Muscle of leg (tissue), 16 donors: ENCODE measurements around the gene TXNDC16. TPM values are rescaled to one million over a fixed set of nuclear protein-coding genes. Genes with fewer than 3 reads are reported as not detected.

Experiments used
- DNase-seq: peaks from one replicate; pipeline ENCODE4 v3.0.0; 2013
- H3K27ac ChIP-seq: one replicate; pipeline ENCODE4 v1.5.1; 2013; ENCODE audit warnings: mild to moderate bottlenecking, low read length, control low read depth
- H3K27me3 ChIP-seq: one replicate; pipeline ENCODE4 v1.6.1; 2013; ENCODE audit warnings: low read length; ENCODE audit not compliant: control insufficient read depth, insufficient read depth
- H3K36me3 ChIP-seq: one replicate; pipeline ENCODE4 v1.6.1; 2013; ENCODE audit warnings: low read length; ENCODE audit not compliant: control insufficient read depth, insufficient read depth
- H3K4me1 ChIP-seq: one replicate; pipeline ENCODE4 v1.6.1; 2013; ENCODE audit warnings: low read length; ENCODE audit not compliant: control insufficient read depth, insufficient read depth
- H3K4me3 ChIP-seq: one replicate; pipeline ENCODE4 v1.5.1; 2013; ENCODE audit warnings: low read length, control low read depth
- H3K9me3 ChIP-seq: replicated peaks from 2 replicates; pipeline ENCODE4 v1.6.1; 2013; ENCODE audit warnings: low read depth, low read length; ENCODE audit not compliant: control insufficient read depth
- WGBS: methylation state at CpG from one replicate; pipeline ENCODE4 v1.1.5; 2013; ENCODE audit warnings: missing lambda C conversion rate; ENCODE audit not compliant: insufficient coverage; 5-methylcytosine and 5-hydroxymethylcytosine counted together
- long read RNA-seq, 11 donors: transcript quantifications; one replicate each; lab custom pipeline, GENCODE V29; 2026
- polyA plus RNA-seq, 8 donors: library from polyadenylated mRNA; unstranded; fragments of 120-200 nt; gene quantifications; one replicate each; pipeline versions ENCODE4 v1.2.1 to v1.2.3, GENCODE V29; 2013; ENCODE audit warnings: inconsistent platforms in 1 of 8, low replicate concordance in 1 of 8; ENCODE audit not compliant: insufficient read length in 8 of 8, insufficient read depth in 1 of 8
- total RNA-seq: library from RNA; stranded (reverse); fragments of 120-200 nt; gene quantifications from one replicate; pipeline ENCODE4 v1.2.4, GENCODE V29; 2013

TXNDC16 gene, protein sequence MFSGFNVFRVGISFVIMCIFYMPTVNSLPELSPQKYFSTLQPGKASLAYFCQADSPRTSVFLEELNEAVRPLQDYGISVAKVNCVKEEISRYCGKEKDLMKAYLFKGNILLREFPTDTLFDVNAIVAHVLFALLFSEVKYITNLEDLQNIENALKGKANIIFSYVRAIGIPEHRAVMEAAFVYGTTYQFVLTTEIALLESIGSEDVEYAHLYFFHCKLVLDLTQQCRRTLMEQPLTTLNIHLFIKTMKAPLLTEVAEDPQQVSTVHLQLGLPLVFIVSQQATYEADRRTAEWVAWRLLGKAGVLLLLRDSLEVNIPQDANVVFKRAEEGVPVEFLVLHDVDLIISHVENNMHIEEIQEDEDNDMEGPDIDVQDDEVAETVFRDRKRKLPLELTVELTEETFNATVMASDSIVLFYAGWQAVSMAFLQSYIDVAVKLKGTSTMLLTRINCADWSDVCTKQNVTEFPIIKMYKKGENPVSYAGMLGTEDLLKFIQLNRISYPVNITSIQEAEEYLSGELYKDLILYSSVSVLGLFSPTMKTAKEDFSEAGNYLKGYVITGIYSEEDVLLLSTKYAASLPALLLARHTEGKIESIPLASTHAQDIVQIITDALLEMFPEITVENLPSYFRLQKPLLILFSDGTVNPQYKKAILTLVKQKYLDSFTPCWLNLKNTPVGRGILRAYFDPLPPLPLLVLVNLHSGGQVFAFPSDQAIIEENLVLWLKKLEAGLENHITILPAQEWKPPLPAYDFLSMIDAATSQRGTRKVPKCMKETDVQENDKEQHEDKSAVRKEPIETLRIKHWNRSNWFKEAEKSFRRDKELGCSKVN
- total RNA-seq = 5.8 TPM
- polyA plus RNA-seq = 1 to 10 TPM; 4.9 to 9.4 (median 6.7) TPM
- long read RNA-seq, donor 1 = 0 reads
- long read RNA-seq, donor 2 = 0 reads
- long read RNA-seq, donor 3 = 0 reads
- long read RNA-seq, donor 4 = 0 reads
- long read RNA-seq, donor 5, full-length matches to known transcripts = 4 of 4 reads
- long read RNA-seq, donor 5, partial matches to known transcripts = 0 of 4 reads
- long read RNA-seq, donor 5, other reads (novel, unspliced or antisense) = 0 of 4 reads
- long read RNA-seq, donor 6 = 0 reads
- long read RNA-seq, donor 7, full-length matches to known transcripts = 1 of 1 reads
- long read RNA-seq, donor 7, partial matches to known transcripts = 0 of 1 reads
- long read RNA-seq, donor 7, other reads (novel, unspliced or antisense) = 0 of 1 reads
- long read RNA-seq, donor 8, full-length matches to known transcripts = 2 of 2 reads
- long read RNA-seq, donor 8, partial matches to known transcripts = 0 of 2 reads
- long read RNA-seq, donor 8, other reads (novel, unspliced or antisense) = 0 of 2 reads
- long read RNA-seq, donor 9 = 0 reads
- long read RNA-seq, donor 10, full-length matches to known transcripts = 1 of 6 reads
- long read RNA-seq, donor 10, partial matches to known transcripts = 5 of 6 reads
- long read RNA-seq, donor 10, other reads (novel, unspliced or antisense) = 0 of 6 reads
- long read RNA-seq, donor 11 = 0 reads

DNA sequence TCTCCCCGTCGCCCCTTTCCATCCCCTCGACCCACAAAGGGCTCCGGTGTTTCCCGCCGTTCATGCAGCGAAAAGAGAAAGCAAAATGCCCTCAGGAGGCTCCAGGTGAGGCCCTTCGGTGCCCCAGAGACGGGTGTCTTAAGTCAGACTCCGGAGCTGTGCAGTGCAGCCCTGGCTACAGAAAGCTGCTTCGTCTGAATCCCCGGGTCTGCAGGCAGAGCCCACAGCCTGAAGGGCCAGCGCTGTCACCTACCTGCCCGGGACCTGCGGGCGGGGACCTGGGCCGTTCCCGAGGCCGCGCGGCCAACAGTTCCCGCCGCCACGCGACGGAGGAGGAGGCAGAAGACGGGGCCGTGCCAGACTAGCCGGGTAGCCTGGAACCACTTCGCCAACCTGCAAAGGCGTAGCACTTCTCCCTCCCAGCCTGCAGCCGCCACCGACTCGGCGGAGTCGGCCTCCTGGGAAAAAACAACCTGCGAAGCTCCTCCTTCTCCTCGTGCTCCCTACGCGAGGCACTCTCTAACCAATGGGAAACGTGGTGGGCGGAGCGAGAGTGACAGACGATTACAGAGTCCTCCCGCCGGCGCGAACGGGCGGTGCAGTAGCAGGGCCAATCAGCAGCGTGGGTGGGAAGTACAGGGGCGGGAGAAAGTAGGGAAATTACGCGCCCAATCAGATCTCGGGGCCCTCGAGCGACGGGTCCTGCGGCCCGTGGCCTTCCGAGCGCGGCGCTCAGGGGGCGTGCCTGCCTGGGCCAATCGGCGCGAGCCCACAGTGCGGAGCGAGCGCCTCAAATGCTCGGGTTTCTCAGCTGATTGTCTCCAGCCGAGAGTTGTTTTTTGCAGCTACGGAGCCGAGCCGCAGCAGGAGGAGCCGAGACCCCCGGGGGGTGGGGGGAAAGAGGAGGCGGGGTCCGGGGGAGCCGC is at the start of gene TXNDC16, which contains the start of gene GPR137C:
Gene TXNDC16 (minus strand): TSS at position 443 of the 926 bp plus-strand sequence. CDS start 8,948 bp downstream, outside the sequence.
Gene GPR137C (plus strand): TSS at position 774 of the 926 bp plus-strand sequence. CDS start 312 bp downstream, outside the sequence.
- Histone ChIP-seq H3K4me1 (peaks cover 12% of the 10 kb centered on the region), H3K27ac (peak within 1 kb of the TSS; percentile 87), H3K4me3 (peak within 1 kb of the TSS; percentile 74), H3K27me3 (no peaks in the 10 kb centered on the region), H3K36me3 (no peaks in the 10 kb centered on the region), H3K9me3 (no peaks in the 10 kb centered on the region)
- peak; percentile 100 for DNase-seq
- under 1% methylated on average over 76 of the region's 81 CpGs for WGBS

DNA sequence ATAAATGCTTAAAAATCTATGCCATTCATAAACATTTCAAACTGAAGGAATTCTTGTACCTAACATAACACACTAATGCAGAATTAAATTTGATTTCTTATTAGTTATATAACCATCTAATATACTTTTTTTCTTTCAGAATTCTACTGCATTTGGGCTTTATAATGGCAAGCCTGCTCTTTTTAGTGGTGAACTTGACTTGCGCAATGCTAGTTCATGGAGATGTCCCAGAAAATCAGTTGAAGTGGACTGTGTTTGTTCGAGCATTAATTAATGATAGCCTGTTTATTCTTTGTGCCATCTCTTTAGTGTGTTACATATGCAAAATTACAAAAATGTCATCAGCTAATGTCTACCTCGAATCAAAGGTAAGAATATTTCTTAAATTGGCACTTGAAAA is 47.7 kb upstream of the TXNDC16 start:
- Histone ChIP-seq H3K27ac (no peak overlapping the region), H3K4me1 (no peaks in the 10 kb centered on the region), H3K4me3 (no peak overlapping the region), H3K27me3 (no peaks in the 10 kb centered on the region), H3K36me3 (no peaks in the 10 kb centered on the region), H3K9me3 (peaks cover 4% of the 10 kb centered on the region)
- WGBS = no CpG with 5 or more reads among the region's 3 CpGs
- DNase-seq = no peak

DNA sequence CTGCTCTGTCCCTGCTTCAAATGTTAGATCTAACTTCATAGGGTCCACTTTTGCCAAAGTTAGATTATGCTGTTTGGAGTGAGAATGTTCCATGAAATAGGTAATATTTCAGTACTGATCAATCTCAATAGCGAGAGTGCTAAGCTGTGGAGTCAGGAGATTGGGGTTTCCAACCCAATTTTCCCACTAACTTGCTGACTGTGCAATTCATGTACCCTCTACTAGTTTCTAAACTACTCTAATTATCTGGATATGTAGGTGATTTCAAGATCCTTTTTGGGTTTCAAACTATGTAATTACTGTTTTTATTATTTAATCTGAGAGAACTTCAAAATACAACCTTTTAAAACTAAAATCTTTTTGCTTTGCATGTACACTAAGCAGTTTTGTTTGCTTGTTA is 46.3 kb upstream of the TXNDC16 start:
- WGBS = no CpG with 5 or more reads among the region's 1 CpG

DNA sequence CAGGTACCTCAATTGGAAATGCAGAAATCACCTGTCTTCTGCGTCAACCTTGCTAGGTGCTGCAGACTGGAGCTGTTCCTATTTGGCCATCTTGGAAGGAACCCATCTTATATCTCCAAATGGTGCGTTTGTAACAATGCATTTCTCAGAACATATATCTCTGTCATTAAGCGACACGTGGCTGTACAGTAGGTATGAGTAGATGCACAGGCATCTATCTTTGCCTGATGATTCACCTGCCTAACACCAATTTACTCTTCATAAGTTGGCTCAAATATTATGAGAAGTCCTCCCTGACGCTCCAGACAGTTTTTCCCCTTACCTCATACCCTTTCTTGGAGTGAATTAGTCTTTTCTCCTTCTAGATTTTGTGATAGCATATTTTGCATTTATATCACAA is 44.6 kb upstream of the TXNDC16 start:
- DNase-seq = no peak
- no peak overlapping the region for H3K27ac ChIP-seq
- H3K36me3 ChIP-seq = no peaks in the 10 kb centered on the region
- no peaks in the 10 kb centered on the region for H3K4me1 ChIP-seq
- H3K27me3 ChIP-seq = no peaks in the 10 kb centered on the region
- H3K9me3 ChIP-seq = no peaks in the 10 kb centered on the region
- H3K4me3 ChIP-seq = no peak overlapping the region
- 40% methylated on average over 1 of the region's 5 CpGs for WGBS

More for the DNA sequence above, 46.3 kb upstream of the TXNDC16 start:
- Histone ChIP-seq H3K27ac (no peak overlapping the region), H3K36me3 (no peaks in the 10 kb centered on the region), H3K4me1 (no peaks in the 10 kb centered on the region), H3K27me3 (no peaks in the 10 kb centered on the region), H3K4me3 (no peak overlapping the region), H3K9me3 (no peaks in the 10 kb centered on the region)
- no peak for DNase-seq

DNA sequence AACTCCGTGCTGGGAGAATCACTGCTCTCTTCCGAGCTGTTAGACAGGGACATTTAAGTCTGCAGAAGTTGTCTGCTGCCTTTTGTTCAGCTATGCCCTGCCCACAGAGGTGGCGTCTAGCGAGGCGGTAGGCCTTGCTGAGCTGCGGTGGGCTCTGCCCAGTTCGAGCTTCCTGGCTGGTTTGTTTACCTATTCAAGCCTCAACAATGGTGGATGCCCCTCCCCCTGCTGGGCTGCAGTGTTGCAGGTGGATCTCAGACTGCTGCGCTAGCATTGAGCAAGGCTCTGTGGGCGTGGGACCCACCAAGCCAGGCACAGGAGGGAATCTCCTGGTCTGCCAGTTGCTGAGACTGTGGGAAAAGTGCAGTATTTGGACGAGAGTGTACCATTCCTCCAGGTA is 44.0 kb upstream of the TXNDC16 start:
- WGBS = 94% methylated on average over 10 of the region's 10 CpGs

DNA sequence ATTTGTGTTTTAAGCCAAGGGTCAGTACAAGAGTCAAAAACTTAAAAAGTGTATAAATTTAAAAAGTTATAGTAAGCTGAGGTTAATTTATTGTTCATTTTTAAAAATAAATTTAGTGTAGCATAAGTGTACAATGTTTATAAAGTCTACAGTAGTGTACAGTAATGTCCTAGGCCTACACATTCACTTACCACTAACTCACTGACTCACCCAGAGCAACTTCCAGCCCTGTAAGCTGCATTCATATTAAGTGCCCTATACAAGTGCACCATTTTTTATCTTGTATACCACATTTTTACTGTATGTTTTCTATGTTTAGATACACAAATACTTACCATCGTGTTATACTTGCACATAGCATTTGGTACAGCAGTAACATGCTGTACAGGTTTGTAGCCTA is 38.0 kb upstream of the TXNDC16 start:
- Histone ChIP-seq H3K9me3 (no peaks in the 10 kb centered on the region), H3K4me1 (no peaks in the 10 kb centered on the region), H3K27ac (no peak overlapping the region), H3K27me3 (no peaks in the 10 kb centered on the region), H3K36me3 (no peaks in the 10 kb centered on the region), H3K4me3 (no peak overlapping the region)
- WGBS = no CpG with 5 or more reads among the region's 1 CpG
- no peak for DNase-seq

More for the DNA sequence above, 44.0 kb upstream of the TXNDC16 start:
- Histone ChIP-seq H3K27me3 (no peaks in the 10 kb centered on the region), H3K36me3 (no peaks in the 10 kb centered on the region), H3K27ac (no peak overlapping the region), H3K4me3 (no peak overlapping the region), H3K9me3 (no peaks in the 10 kb centered on the region), H3K4me1 (no peaks in the 10 kb centered on the region)
- no peak for DNase-seq

DNA sequence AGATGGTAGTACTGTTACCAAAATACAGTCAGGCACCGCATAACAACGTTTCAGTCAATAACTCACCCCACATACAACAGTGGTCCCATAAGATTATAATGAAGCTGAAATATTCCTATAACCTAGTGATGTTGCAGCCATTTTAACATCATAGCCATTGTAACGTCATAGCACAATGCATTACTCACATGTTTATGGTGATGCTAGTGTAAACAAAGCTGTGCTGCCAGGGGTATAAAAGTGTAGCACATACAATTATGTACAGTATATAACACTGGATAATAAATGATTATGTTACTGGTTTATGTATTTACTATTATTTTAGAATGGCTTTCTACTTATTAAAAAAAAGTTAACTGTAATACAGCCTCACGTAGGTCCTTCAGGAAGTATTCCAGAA is 37.3 kb upstream of the TXNDC16 start:
- Histone ChIP-seq H3K27ac (no peak overlapping the region), H3K36me3 (no peaks in the 10 kb centered on the region), H3K27me3 (no peaks in the 10 kb centered on the region), H3K4me1 (no peaks in the 10 kb centered on the region), H3K9me3 (no peaks in the 10 kb centered on the region), H3K4me3 (no peak overlapping the region)
- no peak for DNase-seq
- WGBS = no CpG with 5 or more reads among the region's 4 CpGs

DNA sequence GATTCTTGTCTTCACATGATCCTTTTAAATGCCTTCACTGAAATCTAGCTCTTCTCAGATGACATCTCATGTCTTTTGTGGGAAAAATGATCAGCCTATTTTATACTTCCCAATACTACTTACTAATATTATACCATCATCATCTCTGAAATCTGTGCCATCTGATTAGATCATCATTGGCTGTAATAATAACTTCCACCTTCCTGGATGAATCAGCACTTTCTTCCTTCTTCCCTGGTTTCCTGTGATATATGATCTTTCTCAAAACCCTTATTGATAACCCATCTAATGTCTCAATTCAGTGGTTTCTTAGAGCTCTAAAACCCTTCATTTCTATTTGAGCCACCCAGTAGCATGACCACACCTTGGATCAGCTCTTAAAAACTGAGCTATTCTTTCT is 31.2 kb upstream of the TXNDC16 start:
- Histone ChIP-seq H3K27me3 (no peaks in the 10 kb centered on the region), H3K4me1 (no peaks in the 10 kb centered on the region), H3K9me3 (no peaks in the 10 kb centered on the region), H3K4me3 (no peak overlapping the region), H3K27ac (no peak overlapping the region), H3K36me3 (no peaks in the 10 kb centered on the region)
- no peak for DNase-seq

DNA sequence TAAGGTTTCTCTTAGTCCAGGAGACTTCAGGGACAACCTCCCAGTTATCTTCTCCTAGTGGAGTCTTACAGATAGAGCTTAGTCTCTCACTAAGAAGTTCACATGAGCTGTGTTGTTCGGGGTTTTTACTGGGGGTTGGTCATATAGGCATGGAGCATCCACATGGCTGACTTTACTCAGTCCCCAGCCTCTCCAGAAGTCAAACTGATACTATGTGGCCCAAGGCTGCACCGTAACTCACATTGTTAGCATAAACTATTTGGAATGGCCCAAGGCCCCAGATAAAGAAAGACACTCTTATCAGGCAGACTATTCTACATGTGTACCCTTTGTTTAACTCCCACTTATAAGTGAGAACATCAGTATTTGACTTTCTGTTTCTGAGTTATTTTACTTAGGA is 23.6 kb upstream of the TXNDC16 start:
- H3K36me3 ChIP-seq = no peaks in the 10 kb centered on the region
- H3K4me3 ChIP-seq = no peak overlapping the region
- H3K9me3 ChIP-seq = peaks cover 9% of the 10 kb centered on the region
- 86% methylated on average over 1 of the region's 2 CpGs for WGBS
- H3K4me1 ChIP-seq = no peaks in the 10 kb centered on the region
- DNase-seq = no peak
- H3K27me3 ChIP-seq = no peaks in the 10 kb centered on the region
- H3K27ac ChIP-seq = no peak overlapping the region
